Progenitor cell of endocrine pancreas (in vitro differentiated cells): ENCODE results near the gene PPARG. TPM values are rescaled to one million over a fixed set of nuclear protein-coding genes. Genes with fewer than 3 reads are reported as not detected.

Experiments
- DNase-seq: peaks from one replicate; pipeline ENCODE4 v3.0.0; 2021; ENCODE audit warnings: low spot score; ENCODE audit not compliant: unreplicated experiment
- H3K27ac Mint-ChIP-seq: 2 replicates; pipeline ENCODE4 v1.8.0; 2021; ENCODE audit warnings: mild to moderate bottlenecking, moderate library complexity, mixed read lengths
- H3K27me3 Mint-ChIP-seq: 2 replicates; pipeline ENCODE4 v1.8.0; 2021; ENCODE audit warnings: mixed read lengths
- H3K36me3 Mint-ChIP-seq: 2 replicates; pipeline ENCODE4 v1.8.0; 2022; ENCODE audit warnings: mixed read lengths; ENCODE audit not compliant: insufficient read depth
- H3K4me1 Mint-ChIP-seq: 2 replicates; pipeline ENCODE4 v1.8.0; 2021; ENCODE audit warnings: low read depth, mixed read lengths
- H3K4me3 Mint-ChIP-seq: 2 replicates; pipeline ENCODE4 v1.8.0; 2021; ENCODE audit warnings: low read depth, mild to moderate bottlenecking, moderate library complexity, mixed read lengths
- H3K9me3 Mint-ChIP-seq: 2 replicates; pipeline ENCODE4 v1.8.0; 2021; ENCODE audit warnings: low read depth, mixed read lengths
- total RNA-seq: library from RNA; stranded (reverse); gene quantifications from 2 replicates; pipeline ENCODE4 v1.2.1, GENCODE V29; 2021
- TF ChIP-seq, protein P1 (sequence below): fragments of 200-600 bp; sonication (generic); IDR thresholded peaks from one replicate; pipeline ENCODE4 v1.5.0; 2021; ENCODE audit warnings: antibody characterized with exemption, mild to moderate bottlenecking; ENCODE audit not compliant: unreplicated experiment

PPARG gene
- total RNA-seq, 1 donor from 2014 or later = 17.1 TPM

DNA sequence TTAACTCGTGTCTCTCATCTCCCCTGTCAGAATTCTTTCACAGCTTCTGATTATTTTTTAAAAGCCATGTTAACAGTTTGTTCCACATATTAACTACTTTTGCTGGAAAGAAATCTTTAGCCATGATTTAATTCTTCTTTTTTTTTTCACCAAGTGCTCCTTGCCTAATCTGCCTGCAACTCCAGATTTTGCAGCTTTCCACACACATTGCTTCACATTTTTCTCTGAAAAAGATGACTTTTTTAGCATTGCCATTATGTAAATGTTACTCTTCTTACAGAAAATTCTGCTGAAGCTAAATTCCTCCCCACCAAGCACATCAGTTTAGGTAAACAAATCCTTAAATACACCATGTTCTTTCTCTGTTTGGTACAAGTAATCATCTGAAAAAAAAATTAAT is 23.4 kb upstream of the PPARG start:
- H3K9me3 Mint-ChIP-seq = no peaks in the 10 kb centered on the region
- H3K36me3 Mint-ChIP-seq = no peaks in the 10 kb centered on the region
- no peak overlapping the region for H3K4me3 Mint-ChIP-seq
- TF ChIP-seq, protein P1, sequence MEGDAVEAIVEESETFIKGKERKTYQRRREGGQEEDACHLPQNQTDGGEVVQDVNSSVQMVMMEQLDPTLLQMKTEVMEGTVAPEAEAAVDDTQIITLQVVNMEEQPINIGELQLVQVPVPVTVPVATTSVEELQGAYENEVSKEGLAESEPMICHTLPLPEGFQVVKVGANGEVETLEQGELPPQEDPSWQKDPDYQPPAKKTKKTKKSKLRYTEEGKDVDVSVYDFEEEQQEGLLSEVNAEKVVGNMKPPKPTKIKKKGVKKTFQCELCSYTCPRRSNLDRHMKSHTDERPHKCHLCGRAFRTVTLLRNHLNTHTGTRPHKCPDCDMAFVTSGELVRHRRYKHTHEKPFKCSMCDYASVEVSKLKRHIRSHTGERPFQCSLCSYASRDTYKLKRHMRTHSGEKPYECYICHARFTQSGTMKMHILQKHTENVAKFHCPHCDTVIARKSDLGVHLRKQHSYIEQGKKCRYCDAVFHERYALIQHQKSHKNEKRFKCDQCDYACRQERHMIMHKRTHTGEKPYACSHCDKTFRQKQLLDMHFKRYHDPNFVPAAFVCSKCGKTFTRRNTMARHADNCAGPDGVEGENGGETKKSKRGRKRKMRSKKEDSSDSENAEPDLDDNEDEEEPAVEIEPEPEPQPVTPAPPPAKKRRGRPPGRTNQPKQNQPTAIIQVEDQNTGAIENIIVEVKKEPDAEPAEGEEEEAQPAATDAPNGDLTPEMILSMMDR = no peak
- H3K4me1 Mint-ChIP-seq = peaks cover 2% of the 10 kb centered on the region
- DNase-seq = no peak
- no peak overlapping the region for H3K27ac Mint-ChIP-seq
- H3K27me3 Mint-ChIP-seq = no peaks in the 10 kb centered on the region

DNA sequence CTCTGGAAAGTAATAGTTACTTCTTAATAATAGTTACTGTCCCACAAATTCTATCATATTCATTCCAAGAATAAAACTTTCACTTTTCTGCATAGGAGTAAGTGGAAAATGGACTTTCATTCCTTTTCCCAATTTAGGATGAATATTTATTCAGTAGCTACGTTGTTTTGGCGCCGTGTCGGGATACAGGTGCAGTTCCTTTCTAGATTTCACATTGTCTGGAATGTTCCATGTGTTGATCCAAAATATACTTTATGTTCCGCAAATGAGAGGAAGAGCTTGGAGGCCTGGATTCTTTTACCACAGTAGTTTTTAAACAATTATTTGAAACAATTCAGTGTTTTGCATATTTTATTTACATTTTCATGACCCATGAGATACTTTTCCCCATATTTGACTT is 22.8 kb upstream of the PPARG start:
- no peaks in the 10 kb centered on the region for H3K9me3 Mint-ChIP-seq
- H3K4me1 Mint-ChIP-seq = peaks cover 2% of the 10 kb centered on the region
- no peak for DNase-seq
- no peak overlapping the region for H3K4me3 Mint-ChIP-seq
- no peaks in the 10 kb centered on the region for H3K27me3 Mint-ChIP-seq
- TF ChIP-seq, protein P1 = no peak
- no peaks in the 10 kb centered on the region for H3K36me3 Mint-ChIP-seq
- no peak overlapping the region for H3K27ac Mint-ChIP-seq

- Mint-ChIP-seq H3K9me3 (no peaks in the 10 kb centered on the region), H3K36me3 (no peaks in the 10 kb centered on the region), H3K27me3 (no peaks in the 10 kb centered on the region), H3K4me3 (no peak overlapping the region), H3K4me1 (peaks cover 2% of the 10 kb centered on the region), H3K27ac (no peak overlapping the region)
- DNase-seq = no peak
- TF ChIP-seq, protein P1 = no peak
Observed at GRCh38 chr3:12267376-12268030, 21.4 kb upstream of the PPARG start.

- TF ChIP-seq, protein P1 = no peak
Observed at GRCh38 chr3:12268049-12268735, 20.7 kb upstream of the PPARG start.

GRCh38 chr3:12270976-12271375 is 17.9 kb upstream of the PPARG start:
- Mint-ChIP-seq H3K9me3 (no peaks in the 10 kb centered on the region), H3K27ac (no peak overlapping the region), H3K27me3 (no peaks in the 10 kb centered on the region), H3K36me3 (no peaks in the 10 kb centered on the region), H3K4me3 (no peak overlapping the region), H3K4me1 (peaks cover 2% of the 10 kb centered on the region)
- no peak for DNase-seq
- TF ChIP-seq, protein P1 = no peak

More at GRCh38 chr3:12268049-12268735, 20.7 kb upstream of the PPARG start:
- no peaks in the 10 kb centered on the region for H3K36me3 Mint-ChIP-seq
- H3K4me1 Mint-ChIP-seq = peaks cover 2% of the 10 kb centered on the region
- H3K4me3 Mint-ChIP-seq = no peak overlapping the region
- no peaks in the 10 kb centered on the region for H3K9me3 Mint-ChIP-seq
- no peak for DNase-seq
- H3K27ac Mint-ChIP-seq = no peak overlapping the region
- no peaks in the 10 kb centered on the region for H3K27me3 Mint-ChIP-seq
